ENCODE measurements around the gene CLDN5. TPM values are rescaled to one million over a fixed set of nuclear protein-coding genes. Genes with fewer than 3 reads are reported as not detected.

Gene CLDN5
- total RNA-seq, 2 experiments from 2014 or later: 0.21 TPM; not detected in 1

- DNase-seq: no peak
- Mint-ChIP-seq H3K27ac (no peak overlapping the region), H3K4me3 (no peak overlapping the region), H3K27me3 (ENCODE audit: low read depth) (no peaks in the 10 kb centered on the region), H3K36me3 (ENCODE audit: low read depth) (peaks cover 57% of the 10 kb centered on the region), H3K4me1 (ENCODE audit: low read depth) (peaks cover 12% of the 10 kb centered on the region), H3K9me3 (no peaks in the 10 kb centered on the region)
- intact Hi-C loops (cut with micrococcal nuclease): loop anchor here (5.0 kb wide), 1 partner anchor 137 kb away; no protein-coding TSS in a partner anchor
- CTCF ChIA-PET: no interaction called here
Measured at GRCh38 chr22:19495562-19496323, 28.5 kb downstream of the CLDN5 start.

GRCh38 chr22:19494676-19495173 is 29.5 kb downstream of the CLDN5 start:
- CTCF ChIA-PET: no interaction called here
- Mint-ChIP-seq H3K4me3 (no peak overlapping the region), H3K36me3 (ENCODE audit: low read depth) (peaks cover 59% of the 10 kb centered on the region)

GRCh38 chr22:19494001-19494560 is 30.1 kb downstream of the CLDN5 start:
- Mint-ChIP-seq H3K36me3 (ENCODE audit: low read depth) (peaks cover 64% of the 10 kb centered on the region), H3K4me3 (no peak overlapping the region), H3K9me3 (no peaks in the 10 kb centered on the region), H3K4me1 (ENCODE audit: low read depth) (peaks cover 12% of the 10 kb centered on the region), H3K27me3 (ENCODE audit: low read depth) (no peaks in the 10 kb centered on the region), H3K27ac (no peak overlapping the region)
- CTCF ChIA-PET: interaction anchor here (1.1 kb wide), 1 partner anchor 136 kb away, joined by 3 read pairs; no protein-coding TSS in a partner anchor
- DNase-seq: no peak
- intact Hi-C loops (cut with micrococcal nuclease): no loop called here

More at GRCh38 chr22:19494676-19495173, 29.5 kb downstream of the CLDN5 start:
- Mint-ChIP-seq H3K9me3 (no peaks in the 10 kb centered on the region), H3K27ac (no peak overlapping the region), H3K4me1 (ENCODE audit: low read depth) (peaks cover 12% of the 10 kb centered on the region), H3K27me3 (ENCODE audit: low read depth) (no peaks in the 10 kb centered on the region)
- intact Hi-C loops (cut with micrococcal nuclease): loop anchor here (5.0 kb wide), 1 partner anchor 138 kb away; no protein-coding TSS in a partner anchor
- DNase-seq: no peak

GRCh38 chr22:19492504-19493174 is 31.6 kb downstream of the CLDN5 start:
- no peaks in the 10 kb centered on the region for H3K27me3 Mint-ChIP-seq (ENCODE audit: low read depth)
- intact Hi-C loops (cut with micrococcal nuclease): no loop called here
- CTCF ChIA-PET: no interaction called here
- H3K27ac Mint-ChIP-seq: no peak overlapping the region
- no peaks in the 10 kb centered on the region for H3K9me3 Mint-ChIP-seq
- H3K36me3 Mint-ChIP-seq (ENCODE audit: low read depth): peaks cover 72% of the 10 kb centered on the region
- H3K4me3 Mint-ChIP-seq: no peak overlapping the region
- no peak for DNase-seq
- H3K4me1 Mint-ChIP-seq (ENCODE audit: low read depth): peaks cover 12% of the 10 kb centered on the region

GRCh38 chr22:19490628-19491230 is 33.5 kb downstream of the CLDN5 start:
- no peak overlapping the region for H3K27ac Mint-ChIP-seq

GRCh38 chr22:19488884-19489843 is 35.0 kb downstream of the CLDN5 start:
- CTCF ChIA-PET: no interaction called here
- intact Hi-C loops (cut with micrococcal nuclease): no loop called here
- no peaks in the 10 kb centered on the region for H3K9me3 Mint-ChIP-seq
- peaks cover 63% of the 10 kb centered on the region for H3K36me3 Mint-ChIP-seq (ENCODE audit: low read depth)
- H3K27me3 Mint-ChIP-seq (ENCODE audit: low read depth): no peaks in the 10 kb centered on the region
- H3K4me3 Mint-ChIP-seq: no peak overlapping the region
- no peak overlapping the region for H3K27ac Mint-ChIP-seq
- DNase-seq: no peak
- peaks cover 3% of the 10 kb centered on the region for H3K4me1 Mint-ChIP-seq (ENCODE audit: low read depth)

More at GRCh38 chr22:19490628-19491230, 33.5 kb downstream of the CLDN5 start:
- no peaks in the 10 kb centered on the region for H3K9me3 Mint-ChIP-seq
- H3K36me3 Mint-ChIP-seq (ENCODE audit: low read depth): peaks cover 64% of the 10 kb centered on the region
- peaks cover 9% of the 10 kb centered on the region for H3K4me1 Mint-ChIP-seq (ENCODE audit: low read depth)
- CTCF ChIA-PET: interaction anchor here (0.6 to 0.7 kb wide), 2 partner anchors 50 to 380 kb away, joined by 3 to 4 read pairs; no protein-coding TSS in a partner anchor
- H3K4me3 Mint-ChIP-seq: no peak overlapping the region
- no peak for DNase-seq
- intact Hi-C loops (cut with micrococcal nuclease): no loop called here
- H3K27me3 Mint-ChIP-seq (ENCODE audit: low read depth): no peaks in the 10 kb centered on the region

- peaks cover 66% of the 10 kb centered on the region for H3K36me3 Mint-ChIP-seq (ENCODE audit: low read depth)
- CTCF ChIA-PET: no interaction called here
- no peak overlapping the region for H3K4me3 Mint-ChIP-seq
Measured at GRCh38 chr22:19488285-19488684, 35.9 kb downstream of the CLDN5 start.

GRCh38 chr22:19483481-19484244 is 40.5 kb downstream of the CLDN5 start:
- Mint-ChIP-seq H3K9me3 (no peaks in the 10 kb centered on the region), H3K4me3 (no peak overlapping the region), H3K4me1 (ENCODE audit: low read depth) (peaks cover 10% of the 10 kb centered on the region), H3K36me3 (ENCODE audit: low read depth) (peaks cover 60% of the 10 kb centered on the region), H3K27me3 (ENCODE audit: low read depth) (no peaks in the 10 kb centered on the region), H3K27ac (peak overlapping the region; percentile 18)
- CTCF ChIA-PET: no interaction called here
- intact Hi-C loops (cut with micrococcal nuclease): no loop called here
- no peak for DNase-seq

More at GRCh38 chr22:19488285-19488684, 35.9 kb downstream of the CLDN5 start:
- H3K27me3 Mint-ChIP-seq (ENCODE audit: low read depth): no peaks in the 10 kb centered on the region
- no peaks in the 10 kb centered on the region for H3K9me3 Mint-ChIP-seq
- H3K27ac Mint-ChIP-seq: no peak overlapping the region
- peaks cover 3% of the 10 kb centered on the region for H3K4me1 Mint-ChIP-seq (ENCODE audit: low read depth)
- DNase-seq: no peak
- intact Hi-C loops (cut with micrococcal nuclease): no loop called here

- CTCF ChIA-PET: no interaction called here
- intact Hi-C loops (cut with micrococcal nuclease): no loop called here
- Mint-ChIP-seq H3K36me3 (ENCODE audit: low read depth) (peaks cover 51% of the 10 kb centered on the region), H3K4me3 (no peak overlapping the region), H3K9me3 (no peaks in the 10 kb centered on the region), H3K27me3 (ENCODE audit: low read depth) (no peaks in the 10 kb centered on the region), H3K27ac (no peak overlapping the region), H3K4me1 (ENCODE audit: low read depth) (peaks cover 18% of the 10 kb centered on the region)
- no peak for DNase-seq
Measured at GRCh38 chr22:19482297-19482696, 41.9 kb downstream of the CLDN5 start.

GRCh38 chr22:19480789-19481188 is 43.4 kb downstream of the CLDN5 start:
- DNase-seq: no peak
- intact Hi-C loops (cut with micrococcal nuclease): no loop called here
- H3K9me3 Mint-ChIP-seq: no peaks in the 10 kb centered on the region
- no peak overlapping the region for H3K27ac Mint-ChIP-seq
- peaks cover 28% of the 10 kb centered on the region for H3K4me1 Mint-ChIP-seq (ENCODE audit: low read depth)
- H3K27me3 Mint-ChIP-seq (ENCODE audit: low read depth): no peaks in the 10 kb centered on the region
- H3K36me3 Mint-ChIP-seq (ENCODE audit: low read depth): peaks cover 46% of the 10 kb centered on the region
- CTCF ChIA-PET: interaction anchor here (1.0 to 1.2 kb wide), 2 partner anchors 30 to 149 kb away, joined by 3 to 5 read pairs; no protein-coding TSS in a partner anchor
- H3K4me3 Mint-ChIP-seq: peak overlapping the region; percentile 99

GRCh38 chr22:19480173-19480568 is 44.0 kb downstream of the CLDN5 start:
- Mint-ChIP-seq H3K27ac (peak overlapping the region; percentile 96), H3K9me3 (no peaks in the 10 kb centered on the region), H3K27me3 (ENCODE audit: low read depth) (no peaks in the 10 kb centered on the region), H3K4me3 (peak overlapping the region; percentile 99), H3K4me1 (ENCODE audit: low read depth) (peaks cover 28% of the 10 kb centered on the region), H3K36me3 (ENCODE audit: low read depth) (peaks cover 43% of the 10 kb centered on the region)
- no peak for DNase-seq
- CTCF ChIA-PET: interaction anchor here (1.0 to 1.2 kb wide), 2 partner anchors 29 to 150 kb away, joined by 3 to 5 read pairs; no protein-coding TSS in a partner anchor
- intact Hi-C loops (cut with micrococcal nuclease): no loop called here
